GM23338 (cell line): ENCODE results near the gene CCDC201.

ENCODE experiments used
- CREB1 ChIP-seq: fragments of 250-450 bp; sonication (Bioruptor Pico); IDR thresholded peaks from 2 replicates; pipeline ENCODE4 v1.5.0; 2020; ENCODE audit warnings: low read depth, mild to moderate bottlenecking, moderate library complexity
- EZH2 ChIP-seq: fragments of 200-600 bp; sonication (generic); IDR thresholded peaks from one replicate; pipeline ENCODE4 v1.8.0; 2017; ENCODE audit warnings: antibody characterized with exemption, mild to moderate bottlenecking, low read depth; ENCODE audit not compliant: unreplicated experiment
- EZH2phosphoT487 ChIP-seq: fragments of 200-600 bp; sonication (generic); IDR thresholded peaks from one replicate; pipeline ENCODE4 v1.8.1; 2018; ENCODE audit warnings: antibody characterized with exemption; ENCODE audit not compliant: unreplicated experiment
- JUNB ChIP-seq: IDR thresholded peaks from one replicate; pipeline ENCODE4 v1.6.1; 2016; ENCODE audit warnings: antibody characterized with exemption; ENCODE audit not compliant: unreplicated experiment
- NANOG ChIP-seq: IDR thresholded peaks from 2 replicates; pipeline ENCODE4 v1.6.1; 2016; ENCODE audit warnings: antibody characterized with exemption, borderline replicate concordance
- POLR2AphosphoS5 ChIP-seq: IDR thresholded peaks from 2 replicates; pipeline ENCODE4 v1.6.1; 2016; ENCODE audit warnings: antibody characterized with exemption, low read depth
- STAT1 ChIP-seq: IDR thresholded peaks from one replicate; pipeline ENCODE4 v1.6.1; 2016; ENCODE audit warnings: antibody characterized with exemption; ENCODE audit not compliant: unreplicated experiment
- ZNF114 ChIP-seq: fragments of 250-450 bp; sonication (Bioruptor Pico); IDR thresholded peaks from 2 replicates; pipeline ENCODE4 v1.5.0; 2020; ENCODE audit warnings: mild to moderate bottlenecking, moderate library complexity
- ZNF331 ChIP-seq: fragments of 250-450 bp; sonication (Bioruptor Pico); IDR thresholded peaks from 2 replicates; pipeline ENCODE4 v1.5.0; 2020; ENCODE audit warnings: low read depth, mild to moderate bottlenecking, moderate library complexity
- TF ChIP-seq, protein P1 (sequence below), 2 experiments: fragments of 200-600 bp in 1 of 2; sonication (generic) in 1 of 2; conservative IDR thresholded peaks; 2 replicates each; pipeline versions ENCODE4 v1.5.1 to v1.6.1; 2016 to 2017; ENCODE audit warnings: antibody characterized with exemption in 2 of 2, low read depth in 2 of 2, mild to moderate bottlenecking in 2 of 2, moderate library complexity in 1 of 2
- TF ChIP-seq, protein P2 (sequence below): IDR thresholded peaks from 2 replicates; pipeline ENCODE4 v1.6.1; 2016; ENCODE audit warnings: antibody characterized with exemption
- TF ChIP-seq, protein P3 (sequence below): IDR thresholded peaks from one replicate; pipeline ENCODE4 v1.6.1; 2018; ENCODE audit warnings: antibody characterized with exemption; ENCODE audit not compliant: unreplicated experiment
- TF ChIP-seq, protein P4 (sequence below): fragments of 250-450 bp; sonication (Bioruptor Pico); IDR thresholded peaks from 2 replicates; pipeline ENCODE4 v1.5.0; 2020; ENCODE audit warnings: mild to moderate bottlenecking, moderate library complexity

DNA sequence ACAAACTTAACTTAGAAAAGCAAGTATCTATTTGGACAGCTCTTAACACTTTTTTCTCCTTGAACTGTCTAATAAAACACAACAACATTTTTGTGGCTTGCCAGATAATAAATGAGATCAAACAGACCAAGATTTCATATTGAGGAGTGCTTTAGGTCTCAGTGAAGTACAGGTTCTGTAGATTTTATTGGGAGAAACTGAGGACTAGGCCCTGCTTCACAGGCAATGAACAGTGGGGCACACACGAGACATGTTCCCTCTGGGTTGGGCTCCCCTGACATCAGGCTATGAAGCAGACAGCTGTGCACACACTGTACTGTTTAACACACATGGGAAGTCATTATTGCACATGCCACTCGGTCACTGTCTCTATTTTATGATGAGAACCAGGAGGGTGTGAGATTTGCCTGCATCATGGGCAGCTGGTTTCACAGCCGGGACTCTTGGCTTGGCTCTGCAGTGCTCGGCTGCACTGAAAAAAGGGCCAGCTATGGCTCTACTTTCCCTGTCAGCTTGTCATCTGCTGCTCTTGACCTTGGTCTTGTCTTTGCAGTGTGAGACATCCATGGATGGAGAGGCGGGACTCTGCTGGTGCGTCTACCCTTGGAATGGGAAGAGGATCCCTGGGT is 19.6 kb upstream of the CCDC201 start:
- TF ChIP-seq, protein P1, sequence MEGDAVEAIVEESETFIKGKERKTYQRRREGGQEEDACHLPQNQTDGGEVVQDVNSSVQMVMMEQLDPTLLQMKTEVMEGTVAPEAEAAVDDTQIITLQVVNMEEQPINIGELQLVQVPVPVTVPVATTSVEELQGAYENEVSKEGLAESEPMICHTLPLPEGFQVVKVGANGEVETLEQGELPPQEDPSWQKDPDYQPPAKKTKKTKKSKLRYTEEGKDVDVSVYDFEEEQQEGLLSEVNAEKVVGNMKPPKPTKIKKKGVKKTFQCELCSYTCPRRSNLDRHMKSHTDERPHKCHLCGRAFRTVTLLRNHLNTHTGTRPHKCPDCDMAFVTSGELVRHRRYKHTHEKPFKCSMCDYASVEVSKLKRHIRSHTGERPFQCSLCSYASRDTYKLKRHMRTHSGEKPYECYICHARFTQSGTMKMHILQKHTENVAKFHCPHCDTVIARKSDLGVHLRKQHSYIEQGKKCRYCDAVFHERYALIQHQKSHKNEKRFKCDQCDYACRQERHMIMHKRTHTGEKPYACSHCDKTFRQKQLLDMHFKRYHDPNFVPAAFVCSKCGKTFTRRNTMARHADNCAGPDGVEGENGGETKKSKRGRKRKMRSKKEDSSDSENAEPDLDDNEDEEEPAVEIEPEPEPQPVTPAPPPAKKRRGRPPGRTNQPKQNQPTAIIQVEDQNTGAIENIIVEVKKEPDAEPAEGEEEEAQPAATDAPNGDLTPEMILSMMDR (conservative IDR thresholded peaks at IDR 0.05; ENCODE audit: low read depth in 2 of 2) = no peak
- TF ChIP-seq POLR2AphosphoS5 (no peak), JUNB (no peak), EZH2 (no peak), EZH2phosphoT487 (no peak), STAT1 (no peak), ZNF331 (no peak), CREB1 (no peak), ZNF114 (CRISPR knock-in tag) (no peak), NANOG (no peak)
- TF ChIP-seq, protein P2, sequence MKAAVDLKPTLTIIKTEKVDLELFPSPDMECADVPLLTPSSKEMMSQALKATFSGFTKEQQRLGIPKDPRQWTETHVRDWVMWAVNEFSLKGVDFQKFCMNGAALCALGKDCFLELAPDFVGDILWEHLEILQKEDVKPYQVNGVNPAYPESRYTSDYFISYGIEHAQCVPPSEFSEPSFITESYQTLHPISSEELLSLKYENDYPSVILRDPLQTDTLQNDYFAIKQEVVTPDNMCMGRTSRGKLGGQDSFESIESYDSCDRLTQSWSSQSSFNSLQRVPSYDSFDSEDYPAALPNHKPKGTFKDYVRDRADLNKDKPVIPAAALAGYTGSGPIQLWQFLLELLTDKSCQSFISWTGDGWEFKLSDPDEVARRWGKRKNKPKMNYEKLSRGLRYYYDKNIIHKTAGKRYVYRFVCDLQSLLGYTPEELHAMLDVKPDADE = no peak
- TF ChIP-seq, protein P3, sequence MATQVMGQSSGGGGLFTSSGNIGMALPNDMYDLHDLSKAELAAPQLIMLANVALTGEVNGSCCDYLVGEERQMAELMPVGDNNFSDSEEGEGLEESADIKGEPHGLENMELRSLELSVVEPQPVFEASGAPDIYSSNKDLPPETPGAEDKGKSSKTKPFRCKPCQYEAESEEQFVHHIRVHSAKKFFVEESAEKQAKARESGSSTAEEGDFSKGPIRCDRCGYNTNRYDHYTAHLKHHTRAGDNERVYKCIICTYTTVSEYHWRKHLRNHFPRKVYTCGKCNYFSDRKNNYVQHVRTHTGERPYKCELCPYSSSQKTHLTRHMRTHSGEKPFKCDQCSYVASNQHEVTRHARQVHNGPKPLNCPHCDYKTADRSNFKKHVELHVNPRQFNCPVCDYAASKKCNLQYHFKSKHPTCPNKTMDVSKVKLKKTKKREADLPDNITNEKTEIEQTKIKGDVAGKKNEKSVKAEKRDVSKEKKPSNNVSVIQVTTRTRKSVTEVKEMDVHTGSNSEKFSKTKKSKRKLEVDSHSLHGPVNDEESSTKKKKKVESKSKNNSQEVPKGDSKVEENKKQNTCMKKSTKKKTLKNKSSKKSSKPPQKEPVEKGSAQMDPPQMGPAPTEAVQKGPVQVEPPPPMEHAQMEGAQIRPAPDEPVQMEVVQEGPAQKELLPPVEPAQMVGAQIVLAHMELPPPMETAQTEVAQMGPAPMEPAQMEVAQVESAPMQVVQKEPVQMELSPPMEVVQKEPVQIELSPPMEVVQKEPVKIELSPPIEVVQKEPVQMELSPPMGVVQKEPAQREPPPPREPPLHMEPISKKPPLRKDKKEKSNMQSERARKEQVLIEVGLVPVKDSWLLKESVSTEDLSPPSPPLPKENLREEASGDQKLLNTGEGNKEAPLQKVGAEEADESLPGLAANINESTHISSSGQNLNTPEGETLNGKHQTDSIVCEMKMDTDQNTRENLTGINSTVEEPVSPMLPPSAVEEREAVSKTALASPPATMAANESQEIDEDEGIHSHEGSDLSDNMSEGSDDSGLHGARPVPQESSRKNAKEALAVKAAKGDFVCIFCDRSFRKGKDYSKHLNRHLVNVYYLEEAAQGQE = no peak
- TF ChIP-seq, protein P4, sequence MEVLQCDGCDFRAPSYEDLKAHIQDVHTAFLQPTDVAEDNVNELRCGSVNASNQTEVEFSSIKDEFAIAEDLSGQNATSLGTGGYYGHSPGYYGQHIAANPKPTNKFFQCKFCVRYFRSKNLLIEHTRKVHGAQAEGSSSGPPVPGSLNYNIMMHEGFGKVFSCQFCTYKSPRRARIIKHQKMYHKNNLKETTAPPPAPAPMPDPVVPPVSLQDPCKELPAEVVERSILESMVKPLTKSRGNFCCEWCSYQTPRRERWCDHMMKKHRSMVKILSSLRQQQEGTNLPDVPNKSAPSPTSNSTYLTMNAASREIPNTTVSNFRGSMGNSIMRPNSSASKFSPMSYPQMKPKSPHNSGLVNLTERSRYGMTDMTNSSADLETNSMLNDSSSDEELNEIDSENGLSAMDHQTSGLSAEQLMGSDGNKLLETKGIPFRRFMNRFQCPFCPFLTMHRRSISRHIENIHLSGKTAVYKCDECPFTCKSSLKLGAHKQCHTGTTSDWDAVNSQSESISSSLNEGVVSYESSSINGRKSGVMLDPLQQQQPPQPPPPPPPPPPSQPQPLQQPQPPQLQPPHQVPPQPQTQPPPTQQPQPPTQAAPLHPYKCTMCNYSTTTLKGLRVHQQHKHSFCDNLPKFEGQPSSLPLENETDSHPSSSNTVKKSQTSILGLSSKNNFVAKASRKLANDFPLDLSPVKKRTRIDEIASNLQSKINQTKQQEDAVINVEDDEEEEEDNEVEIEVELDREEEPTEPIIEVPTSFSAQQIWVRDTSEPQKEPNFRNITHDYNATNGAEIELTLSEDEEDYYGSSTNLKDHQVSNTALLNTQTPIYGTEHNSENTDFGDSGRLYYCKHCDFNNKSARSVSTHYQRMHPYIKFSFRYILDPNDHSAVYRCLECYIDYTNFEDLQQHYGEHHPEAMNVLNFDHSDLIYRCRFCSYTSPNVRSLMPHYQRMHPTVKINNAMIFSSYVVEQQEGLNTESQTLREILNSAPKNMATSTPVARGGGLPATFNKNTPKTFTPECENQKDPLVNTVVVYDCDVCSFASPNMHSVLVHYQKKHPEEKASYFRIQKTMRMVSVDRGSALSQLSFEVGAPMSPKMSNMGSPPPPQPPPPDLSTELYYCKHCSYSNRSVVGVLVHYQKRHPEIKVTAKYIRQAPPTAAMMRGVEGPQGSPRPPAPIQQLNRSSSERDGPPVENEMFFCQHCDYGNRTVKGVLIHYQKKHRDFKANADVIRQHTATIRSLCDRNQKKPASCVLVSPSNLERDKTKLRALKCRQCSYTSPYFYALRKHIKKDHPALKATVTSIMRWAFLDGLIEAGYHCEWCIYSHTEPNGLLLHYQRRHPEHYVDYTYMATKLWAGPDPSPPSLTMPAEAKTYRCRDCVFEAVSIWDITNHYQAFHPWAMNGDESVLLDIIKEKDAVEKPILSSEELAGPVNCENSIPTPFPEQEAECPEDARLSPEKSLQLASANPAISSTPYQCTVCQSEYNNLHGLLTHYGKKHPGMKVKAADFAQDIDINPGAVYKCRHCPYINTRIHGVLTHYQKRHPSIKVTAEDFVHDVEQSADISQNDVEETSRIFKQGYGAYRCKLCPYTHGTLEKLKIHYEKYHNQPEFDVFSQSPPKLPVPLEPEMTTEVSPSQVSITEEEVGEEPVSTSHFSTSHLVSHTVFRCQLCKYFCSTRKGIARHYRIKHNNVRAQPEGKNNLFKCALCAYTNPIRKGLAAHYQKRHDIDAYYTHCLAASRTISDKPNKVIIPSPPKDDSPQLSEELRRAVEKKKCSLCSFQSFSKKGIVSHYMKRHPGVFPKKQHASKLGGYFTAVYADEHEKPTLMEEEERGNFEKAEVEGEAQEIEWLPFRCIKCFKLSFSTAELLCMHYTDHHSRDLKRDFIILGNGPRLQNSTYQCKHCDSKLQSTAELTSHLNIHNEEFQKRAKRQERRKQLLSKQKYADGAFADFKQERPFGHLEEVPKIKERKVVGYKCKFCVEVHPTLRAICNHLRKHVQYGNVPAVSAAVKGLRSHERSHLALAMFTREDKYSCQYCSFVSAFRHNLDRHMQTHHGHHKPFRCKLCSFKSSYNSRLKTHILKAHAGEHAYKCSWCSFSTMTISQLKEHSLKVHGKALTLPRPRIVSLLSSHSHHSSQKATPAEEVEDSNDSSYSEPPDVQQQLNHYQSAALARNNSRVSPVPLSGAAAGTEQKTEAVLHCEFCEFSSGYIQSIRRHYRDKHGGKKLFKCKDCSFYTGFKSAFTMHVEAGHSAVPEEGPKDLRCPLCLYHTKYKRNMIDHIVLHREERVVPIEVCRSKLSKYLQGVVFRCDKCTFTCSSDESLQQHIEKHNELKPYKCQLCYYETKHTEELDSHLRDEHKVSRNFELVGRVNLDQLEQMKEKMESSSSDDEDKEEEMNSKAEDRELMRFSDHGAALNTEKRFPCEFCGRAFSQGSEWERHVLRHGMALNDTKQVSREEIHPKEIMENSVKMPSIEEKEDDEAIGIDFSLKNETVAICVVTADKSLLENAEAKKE (CRISPR knock-in tag) = no peak
